ENCODE results near the gene DNAJB1.

DNAJB1 gene

GRCh38 chr19:14492756-14493337 is 25.4 kb downstream of the DNAJB1 start:
- H4K20me1 ChIP-seq (ENCODE audit: control insufficient read depth, insufficient read depth, low read depth, low read length): no peaks in the 10 kb centered on the region
- TF ChIP-seq EZH2phosphoT487 (IDR thresholded peaks at IDR 0.05; ENCODE audit: borderline replicate concordance, low read length) (no peak), CTCF (IDR thresholded peaks at IDR 0.05; ENCODE audit: low read depth, low read length, poor library complexity, severe bottlenecking) (no peak)
- no peaks in the 10 kb centered on the region for H3K9me2 ChIP-seq (replicated peaks; ENCODE audit: control insufficient read depth, low read length)
- no peak overlapping the region for H3K4me2 ChIP-seq (ENCODE audit: low read length)
- no peaks in the 10 kb centered on the region for H3K9me3 ChIP-seq (ENCODE audit: control insufficient read depth, insufficient read depth, low read length)
- 0 out of 2 replicates have a peak, but pooled peaks cover 4% of the 10 kb centered on the region for H3K27me3 ChIP-seq (ENCODE audit: control insufficient read depth, low read length)
- peaks cover 14% of the 10 kb centered on the region for H3K4me1 ChIP-seq (ENCODE audit: control insufficient read depth, low read length)
- H3F3A ChIP-seq (ENCODE audit: control insufficient read depth, insufficient read depth): peaks cover 2% of the 10 kb centered on the region; the same call in 1 of the 2 replicates
- H3K27ac ChIP-seq (ENCODE audit: low read depth, low read length): no peak overlapping the region
- H3K4me3 ChIP-seq (ENCODE audit: low read length): no peak overlapping the region
- no peaks in the 10 kb centered on the region for H3K79me2 ChIP-seq (ENCODE audit: control insufficient read depth, low read length)
- no peaks in the 10 kb centered on the region for H3K36me3 ChIP-seq (ENCODE audit: control insufficient read depth, low read length)

GRCh38 chr19:14487370-14488125 is 30.6 kb downstream of the DNAJB1 start:
- Histone ChIP-seq H3K4me2 (ENCODE audit: low read length) (no peak overlapping the region), H3K27me3 (ENCODE audit: control insufficient read depth, low read length) (no peaks in the 10 kb centered on the region), H3K4me3 (ENCODE audit: low read length) (no peak overlapping the region), H3K9me3 (ENCODE audit: control insufficient read depth, insufficient read depth, low read length) (no peaks in the 10 kb centered on the region), H3K36me3 (ENCODE audit: control insufficient read depth, low read length) (no peaks in the 10 kb centered on the region), H3F3A (ENCODE audit: control insufficient read depth, insufficient read depth) (no peaks in the 10 kb centered on the region), H3K27ac (ENCODE audit: low read depth, low read length) (no peak overlapping the region), H3K79me2 (ENCODE audit: control insufficient read depth, low read length) (no peaks in the 10 kb centered on the region), H3K9me2 (replicated peaks; ENCODE audit: control insufficient read depth, low read length) (no peaks in the 10 kb centered on the region), H3K4me1 (ENCODE audit: control insufficient read depth, low read length) (no peaks in the 10 kb centered on the region), H4K20me1 (ENCODE audit: control insufficient read depth, insufficient read depth, low read depth, low read length) (no peaks in the 10 kb centered on the region)
- TF ChIP-seq CTCF (IDR thresholded peaks at IDR 0.05; ENCODE audit: low read depth, low read length, poor library complexity, severe bottlenecking): no peak
- TF ChIP-seq EZH2phosphoT487 (IDR thresholded peaks at IDR 0.05; ENCODE audit: borderline replicate concordance, low read length): no peak

GRCh38 chr19:14482172-14482941 is 35.8 kb downstream of the DNAJB1 start:
- Histone ChIP-seq H3K4me3 (ENCODE audit: low read length) (no peak overlapping the region), H3K27ac (ENCODE audit: low read depth, low read length) (no peak overlapping the region), H3K4me2 (ENCODE audit: low read length) (no peak overlapping the region), H3K9me3 (ENCODE audit: control insufficient read depth, insufficient read depth, low read length) (no peaks in the 10 kb centered on the region), H3K27me3 (ENCODE audit: control insufficient read depth, low read length) (no peaks in the 10 kb centered on the region; the same call in 1 of the 2 replicates), H3K9me2 (replicated peaks; ENCODE audit: control insufficient read depth, low read length) (no peaks in the 10 kb centered on the region), H3F3A (ENCODE audit: control insufficient read depth, insufficient read depth) (no peaks in the 10 kb centered on the region), H3K36me3 (ENCODE audit: control insufficient read depth, low read length) (no peaks in the 10 kb centered on the region), H3K79me2 (ENCODE audit: control insufficient read depth, low read length) (no peaks in the 10 kb centered on the region), H4K20me1 (ENCODE audit: control insufficient read depth, insufficient read depth, low read depth, low read length) (no peaks in the 10 kb centered on the region), H3K4me1 (ENCODE audit: control insufficient read depth, low read length) (peaks cover 13% of the 10 kb centered on the region)
- TF ChIP-seq CTCF (IDR thresholded peaks at IDR 0.05; ENCODE audit: low read depth, low read length, poor library complexity, severe bottlenecking) (no peak), EZH2phosphoT487 (IDR thresholded peaks at IDR 0.05; ENCODE audit: borderline replicate concordance, low read length) (no peak)

All from DOHH2 (cell line).